Stimulated activated naive CD4-positive, alpha-beta T cell (primary cell): ENCODE results near the gene DRC7.

Experiments
- DNase-seq, 6 experiments: peaks; one replicate each; lab custom pipeline; 2025; lab: John Stamatoyannopoulos, UW

DRC7 gene

GRCh38 chr16:57694725-57695679 is at the start of gene DRC7:
TSS of gene DRC7 (plus strand) at chr16:57694806. CDS start at chr16:57697950, 3,144 bp downstream.
- peak in 1 of 6 experiments; percentile 4 for DNase-seq

DNA sequence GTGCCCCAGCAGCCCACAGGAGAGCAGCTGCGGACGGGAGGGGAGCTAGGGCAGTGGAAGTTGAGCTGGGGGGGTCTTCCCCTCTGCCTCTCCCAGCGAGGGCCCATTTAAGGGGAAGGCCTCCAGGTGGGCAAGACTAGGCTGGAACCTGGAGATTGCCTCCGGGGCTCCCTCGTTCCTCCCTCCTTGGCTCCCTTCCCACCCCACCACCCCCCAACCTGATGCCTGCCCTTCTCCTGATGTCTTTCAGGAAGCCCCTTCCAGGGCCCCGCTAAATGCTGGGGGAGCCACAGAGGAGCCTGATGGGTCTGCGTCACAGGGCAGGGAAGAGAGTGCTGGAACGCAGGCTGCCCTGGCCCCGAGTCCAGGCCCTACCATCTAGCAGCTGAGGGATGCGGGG is 49.4 kb upstream of the DRC7 start:
- no peak for DNase-seq

DNA sequence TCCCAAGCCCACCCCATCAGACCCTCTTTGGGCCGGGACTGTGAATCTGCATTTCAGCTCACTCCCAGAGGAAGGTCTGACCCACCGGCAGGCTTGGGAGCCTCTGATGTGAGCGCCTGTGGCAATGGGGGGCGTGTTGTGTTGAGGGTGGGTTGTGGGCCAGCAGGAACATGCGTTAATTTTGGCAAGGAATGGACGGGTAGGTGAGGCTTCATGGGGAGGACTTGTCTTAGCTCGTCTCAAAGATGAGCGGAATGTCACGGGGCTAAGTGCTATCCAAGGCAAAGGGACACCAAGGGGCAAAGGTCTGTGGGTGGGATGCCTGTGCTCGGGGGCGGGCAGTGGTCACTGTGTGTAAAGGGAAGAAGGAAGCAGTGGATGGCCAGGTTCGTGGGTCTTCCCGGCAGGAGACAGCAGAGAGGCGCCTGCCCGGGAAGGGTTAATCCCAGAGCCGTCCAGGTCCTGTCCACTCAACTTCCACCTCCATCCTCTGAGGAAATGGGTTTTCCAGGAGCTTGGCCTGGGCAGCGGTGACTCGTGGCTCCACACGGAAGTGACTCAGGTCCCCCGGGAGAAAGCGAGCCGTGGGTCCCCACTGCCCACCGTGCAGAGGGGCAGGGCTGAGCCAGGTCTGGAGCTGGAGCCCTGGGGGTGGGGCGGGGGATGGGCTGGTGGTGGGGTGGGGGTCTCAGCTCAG is 48.8 kb upstream of the DRC7 start:
- no peak for DNase-seq

DNA sequence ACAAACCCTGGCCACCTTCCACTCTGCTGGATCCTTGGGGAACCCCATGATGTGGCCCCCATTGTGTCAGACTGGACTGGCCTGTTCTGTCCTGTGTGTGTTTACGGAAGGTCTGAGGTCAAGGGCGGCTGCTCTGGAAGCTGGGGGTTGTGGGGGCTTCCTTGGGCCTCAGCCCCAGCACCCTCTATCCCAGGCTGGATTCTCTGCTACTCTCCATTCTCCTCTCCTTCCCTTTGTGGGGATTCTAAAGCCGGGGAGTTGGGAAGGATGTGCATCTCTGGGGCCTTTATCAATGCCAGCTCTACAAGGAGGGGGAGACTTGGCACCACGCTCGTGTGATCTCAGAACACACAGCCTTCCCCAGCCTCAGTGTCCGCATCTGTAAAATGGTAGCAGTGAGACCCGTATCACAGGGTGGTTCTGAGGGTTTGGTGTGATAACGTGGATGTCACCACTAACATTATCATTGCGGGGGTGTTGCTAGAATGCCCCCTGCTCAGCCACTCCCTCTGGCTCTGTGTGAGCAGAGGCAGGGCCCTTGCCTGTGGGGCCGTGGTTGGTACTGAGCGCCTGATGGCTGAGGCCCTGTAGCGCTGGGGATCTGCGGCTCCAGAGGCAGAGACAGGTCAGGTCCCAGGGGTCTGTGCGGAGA is 48.1 kb upstream of the DRC7 start:
- no peak for DNase-seq

GRCh38 chr16:57647136-57647875 is 47.3 kb upstream of the DRC7 start:
- DNase-seq = no peak

GRCh38 chr16:57648125-57648524 is 46.5 kb upstream of the DRC7 start:
- DNase-seq = no peak

DNA sequence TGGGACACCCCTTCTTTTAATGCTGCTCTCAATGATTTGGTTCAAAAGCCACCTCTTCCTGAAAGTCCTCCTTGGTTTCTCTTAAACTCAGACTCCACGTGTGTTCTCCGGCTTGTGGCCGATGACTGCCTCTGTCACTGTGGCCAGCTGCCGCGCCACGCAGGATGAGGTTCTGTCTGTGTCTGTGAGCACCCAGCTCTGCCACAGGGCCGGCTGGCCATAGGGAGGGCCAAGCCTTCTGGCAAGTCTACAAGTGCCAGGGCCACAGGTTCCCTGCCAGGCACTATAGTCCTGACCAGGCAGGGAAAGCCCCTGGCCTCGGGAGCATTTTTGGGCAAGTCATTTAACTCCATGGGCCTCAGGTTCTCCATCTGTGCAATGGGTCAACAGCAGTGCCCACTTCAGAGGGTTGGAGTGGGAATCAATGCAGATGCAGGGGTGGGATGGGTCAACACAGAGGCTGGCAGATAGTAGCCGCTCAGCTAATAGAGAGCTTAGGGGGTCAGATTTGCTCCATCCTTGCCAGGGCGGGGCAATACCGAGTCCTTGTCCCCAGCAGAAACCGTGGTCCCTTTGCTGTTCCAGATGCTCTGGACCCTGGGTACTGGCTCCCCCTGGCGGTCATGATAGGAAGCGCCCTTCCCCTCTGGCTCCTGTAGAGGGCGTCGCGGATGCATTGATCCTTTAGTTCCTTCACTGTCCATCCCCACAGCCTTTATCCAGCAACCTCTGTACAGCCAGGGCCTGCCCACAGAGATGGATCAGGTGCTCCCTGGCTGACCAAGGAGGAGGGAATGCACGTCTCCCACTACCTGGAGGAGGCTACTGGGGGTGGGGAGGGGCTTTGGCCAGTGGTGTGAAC is 45.8 kb upstream of the DRC7 start:
- peak; percentile 55 to 87 (median 76) for DNase-seq

GRCh38 chr16:57649443-57649751 is 45.2 kb upstream of the DRC7 start:
- no peak for DNase-seq

DNA sequence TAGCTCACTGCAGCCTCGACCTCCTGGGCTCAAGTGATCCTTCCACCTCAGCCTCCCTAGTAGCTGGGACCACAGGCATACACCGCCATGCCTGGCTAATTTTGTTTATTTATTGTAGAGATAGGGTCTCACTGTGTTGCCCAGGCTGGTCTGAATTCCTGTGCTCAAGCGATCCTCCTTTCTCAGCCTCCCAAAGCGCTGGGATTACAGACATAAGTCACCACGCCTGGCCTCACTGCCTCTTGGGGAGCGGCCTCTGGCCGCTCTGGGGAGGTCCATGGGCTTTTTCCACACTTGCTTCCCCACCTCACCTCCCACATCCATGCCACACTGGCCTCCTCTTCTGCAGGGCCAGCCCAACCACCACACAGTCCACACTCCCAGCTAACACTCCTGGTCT is 44.8 kb upstream of the DRC7 start:
- DNase-seq = no peak

DNA sequence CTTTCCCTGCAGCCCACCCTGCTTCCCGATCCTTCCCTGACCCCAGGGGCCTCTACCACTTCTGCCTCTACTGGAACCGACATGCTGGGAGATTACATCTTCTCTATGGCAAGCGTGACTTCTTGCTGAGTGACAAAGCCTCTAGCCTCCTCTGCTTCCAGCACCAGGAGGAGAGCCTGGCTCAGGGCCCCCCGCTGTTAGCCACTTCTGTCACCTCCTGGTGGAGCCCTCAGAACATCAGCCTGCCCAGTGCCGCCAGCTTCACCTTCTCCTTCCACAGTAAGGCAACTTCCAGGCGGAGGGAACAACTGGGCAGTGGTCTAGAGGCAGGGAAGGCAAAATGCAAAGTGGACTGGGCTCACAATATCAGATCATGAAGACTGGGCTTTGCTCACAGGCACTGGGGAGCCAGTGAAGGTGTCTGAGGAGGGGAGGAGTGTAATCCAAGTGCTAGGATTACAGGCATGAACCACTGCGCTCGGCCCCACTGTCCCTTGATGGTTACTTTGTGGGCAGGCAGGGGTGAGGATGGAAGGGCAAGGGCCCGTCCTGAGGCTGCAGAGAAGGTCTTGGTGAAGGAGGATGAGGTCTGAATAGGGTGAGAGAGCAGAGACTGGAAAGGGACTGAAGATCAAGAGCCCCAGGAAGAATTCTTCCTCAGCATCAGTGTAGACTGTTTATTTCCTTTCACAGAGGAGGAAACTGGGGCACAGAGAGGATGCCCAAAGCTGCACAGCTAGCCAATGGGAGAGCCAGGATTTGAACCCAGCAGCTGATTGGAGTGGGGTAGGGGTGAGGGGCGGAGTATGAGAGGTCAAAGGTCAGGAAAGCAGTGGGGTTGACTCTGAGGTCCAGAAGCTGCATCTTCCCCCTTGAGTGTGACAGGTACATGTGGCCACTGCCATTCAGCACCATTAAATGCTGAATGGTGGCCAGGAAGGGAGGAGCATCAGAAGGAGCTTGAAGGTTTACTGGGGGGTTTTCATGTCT is 43.0 kb upstream of the DRC7 start:
- DNase-seq = peak in 2 of 6 experiments; percentile 2 to 21

DNA sequence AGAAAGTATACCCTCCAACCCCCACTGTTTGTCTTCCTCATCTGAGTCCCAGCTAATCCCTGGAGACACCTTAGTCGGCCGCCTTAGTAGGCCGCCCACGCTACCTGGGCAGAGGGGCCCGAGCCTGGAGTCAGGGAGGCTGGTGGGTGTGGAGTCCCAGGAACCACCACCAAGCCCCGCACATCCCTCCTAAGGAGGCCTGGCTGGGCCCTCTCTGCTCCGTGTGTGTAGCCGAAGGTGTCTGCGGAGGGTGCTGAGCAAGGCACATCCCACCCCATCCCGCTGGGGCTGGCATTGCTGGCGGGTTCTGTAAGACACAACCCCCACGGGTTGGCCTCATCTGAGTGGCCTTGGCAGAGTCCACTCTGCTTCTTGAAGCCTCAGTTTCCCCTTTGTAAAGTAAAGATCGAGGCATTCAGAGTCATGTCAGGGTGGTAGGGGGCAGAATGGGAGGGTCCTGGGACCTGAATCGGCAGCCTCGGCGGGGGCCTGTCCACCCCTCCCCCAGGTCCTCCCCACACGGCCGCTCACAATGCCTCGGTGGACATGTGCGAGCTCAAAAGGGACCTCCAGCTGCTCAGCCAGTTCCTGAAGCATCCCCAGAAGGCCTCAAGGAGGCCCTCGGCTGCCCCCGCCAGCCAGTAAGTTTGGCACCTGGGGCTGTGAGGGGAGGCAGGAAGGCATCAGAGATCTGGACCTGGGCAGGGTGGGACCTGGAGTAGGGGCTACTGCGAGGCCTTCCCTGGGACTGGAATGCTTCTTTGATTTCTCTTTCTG is 41.7 kb upstream of the DRC7 start:
- no peak for DNase-seq

DNA sequence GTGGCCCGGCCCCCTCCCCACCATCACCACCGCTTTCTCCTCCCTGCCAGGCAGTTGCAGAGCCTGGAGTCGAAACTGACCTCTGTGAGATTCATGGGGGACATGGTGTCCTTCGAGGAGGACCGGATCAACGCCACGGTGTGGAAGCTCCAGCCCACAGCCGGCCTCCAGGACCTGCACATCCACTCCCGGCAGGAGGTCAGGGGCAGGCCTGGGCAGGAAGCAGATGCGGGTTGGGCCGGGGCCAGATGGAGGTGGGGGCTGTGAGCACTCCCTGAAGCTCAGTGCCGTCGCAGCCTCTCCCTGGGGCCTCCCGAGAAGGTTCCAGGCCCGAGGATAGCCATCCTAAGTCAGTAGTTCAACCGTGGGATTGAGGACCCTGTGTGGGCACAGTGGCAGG is 40.7 kb upstream of the DRC7 start:
- DNase-seq = no peak

GRCh38 chr16:57656342-57656955 is 38.2 kb upstream of the DRC7 start:
- no peak for DNase-seq

- DNase-seq = no peak
Measured at GRCh38 chr16:57657228-57657627, 37.4 kb upstream of the DRC7 start.

GRCh38 chr16:57658130-57658877 is 36.3 kb upstream of the DRC7 start:
- DNase-seq = no peak

- no peak for DNase-seq
Measured at GRCh38 chr16:57658878-57659674, 35.5 kb upstream of the DRC7 start.
